GM21717 (cell line): ENCODE measurements around the gene EGR4.

Experiments used
- ATAC-seq: cut with Tn5 transposase; IDR thresholded peaks from one replicate; pipeline ENCODE4 v1.9.1; 2021; ENCODE audit warnings: mild to moderate bottlenecking, moderate library complexity; ENCODE audit not compliant: unreplicated experiment

The EGR4 gene

DNA sequence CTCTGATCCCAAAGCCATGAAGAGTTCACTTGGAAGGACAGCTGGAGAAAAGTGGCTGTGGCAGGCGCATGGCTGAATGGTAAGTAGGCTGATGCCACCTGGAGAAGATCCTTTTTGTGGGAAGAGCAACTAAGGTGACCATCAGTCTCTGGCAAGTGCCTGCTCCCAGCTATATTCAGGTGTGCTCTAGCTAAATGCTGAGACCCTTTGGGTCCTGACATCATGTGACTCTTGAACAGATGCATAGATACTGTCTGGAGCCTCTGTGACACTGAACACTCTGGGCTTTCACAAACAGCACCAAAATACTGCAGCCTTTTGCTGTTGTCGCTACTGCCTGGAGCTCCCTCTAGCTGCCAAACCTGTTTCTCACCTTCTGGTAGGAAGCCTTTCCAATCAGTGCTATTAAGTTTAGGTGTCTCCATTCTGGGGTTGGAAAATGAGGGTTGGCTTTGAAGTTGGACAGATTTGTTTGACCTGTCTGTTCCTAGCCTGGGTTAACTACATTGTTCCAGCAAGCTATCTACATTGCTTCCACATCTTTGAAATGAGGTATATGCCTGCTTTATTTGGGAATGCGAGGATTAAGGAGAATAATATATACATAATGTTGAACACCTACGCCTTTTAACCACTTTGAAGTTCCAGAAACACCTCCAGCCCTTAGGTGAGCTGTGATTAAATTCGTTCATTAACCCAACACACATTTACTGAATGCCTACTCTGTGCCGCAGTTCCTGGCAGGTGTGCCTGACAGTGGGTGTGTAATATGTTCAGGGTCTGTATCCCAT lies 3.1 kb downstream of the EGR4 start:
- ATAC-seq = no peak

- no peak for ATAC-seq
These were observed 4.0 kb downstream of the EGR4 start for GRCh38 chr2:73289304-73289703.

- no peak for ATAC-seq
These were observed 7.2 kb downstream of the EGR4 start for GRCh38 chr2:73286134-73286655.

- ATAC-seq = peak; percentile 54
These were observed 8.1 kb downstream of the EGR4 start for GRCh38 chr2:73285159-73285739.

DNA sequence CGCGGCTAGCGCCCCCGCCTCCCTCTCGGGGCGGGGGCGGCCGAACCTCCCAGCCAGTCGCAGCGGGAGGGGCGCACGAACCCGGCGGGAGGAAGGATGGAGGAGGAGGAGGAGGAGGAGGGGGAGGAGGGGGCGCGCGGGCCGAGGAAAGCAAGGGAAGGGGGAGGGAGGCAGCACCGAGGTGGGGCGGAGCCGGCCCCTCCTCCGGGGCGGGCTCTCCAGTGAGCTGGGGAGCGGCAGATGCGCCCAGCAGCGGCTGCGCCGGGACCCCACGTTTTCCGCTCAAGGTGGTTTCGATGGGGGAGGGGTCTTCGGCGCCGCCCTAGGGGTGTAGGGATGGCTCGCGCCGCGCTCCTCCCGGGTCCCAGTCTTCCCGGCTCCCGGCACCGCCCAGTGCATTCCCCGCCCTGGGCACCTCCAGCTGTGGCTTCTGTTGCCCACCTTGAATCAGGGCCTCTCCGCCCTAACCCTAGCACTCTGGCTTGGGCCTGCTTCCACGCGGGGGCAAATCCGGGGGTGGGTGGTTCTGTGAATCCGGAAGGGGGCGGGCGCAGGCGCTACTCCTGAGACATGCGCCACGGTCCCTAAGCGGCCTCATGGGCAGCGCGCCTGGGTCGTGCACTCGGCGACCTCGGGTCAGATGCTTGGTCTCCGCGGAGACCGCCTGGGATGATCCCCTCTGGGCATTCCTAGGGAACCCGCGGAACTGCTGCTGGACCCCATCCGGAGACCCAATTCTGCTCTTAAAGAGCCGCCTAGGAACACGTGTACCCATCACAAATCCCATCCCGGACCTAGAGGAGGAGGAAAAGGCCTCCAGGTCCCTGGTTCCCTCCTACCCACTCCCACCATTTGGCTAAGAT lies 8.8 kb downstream of the EGR4 start, which contains the start of gene FBXO41:
Gene FBXO41 (minus strand): TSS at position 183 of the 863 bp plus-strand sequence. CDS start 14,848 bp downstream, outside the sequence.
- peak; percentile 74 for ATAC-seq

GRCh38 chr2:73283545-73284295 lies 9.6 kb downstream of the EGR4 start:
- ATAC-seq = peak; percentile 24

GRCh38 chr2:73282924-73283544 lies 10.3 kb downstream of the EGR4 start:
- no peak for ATAC-seq

- ATAC-seq = no peak
These were observed 12.1 kb downstream of the EGR4 start for GRCh38 chr2:73281244-73281643.

GRCh38 chr2:73279852-73280251 lies 13.5 kb downstream of the EGR4 start:
- no peak for ATAC-seq

DNA sequence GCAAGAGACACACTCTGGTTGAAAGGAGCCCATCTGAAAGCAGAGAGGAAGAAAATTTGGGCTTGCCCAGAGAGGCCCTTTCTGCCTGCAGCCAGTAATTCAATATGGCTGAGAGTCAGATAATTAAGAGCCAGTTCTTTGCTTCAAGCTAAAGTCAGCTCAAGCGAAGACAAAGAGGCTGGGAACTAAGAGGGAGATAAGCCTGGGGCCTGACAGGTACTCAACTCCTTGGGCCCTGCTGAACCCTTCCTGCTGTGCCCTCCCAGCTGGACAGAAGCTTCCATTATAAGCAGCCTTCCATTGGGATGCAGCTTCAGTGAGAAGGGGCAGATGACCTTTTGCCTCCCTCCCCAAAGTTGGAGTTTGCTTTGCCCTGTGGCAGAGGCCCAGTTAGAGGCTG lies 21.1 kb downstream of the EGR4 start:
- ATAC-seq = no peak

DNA sequence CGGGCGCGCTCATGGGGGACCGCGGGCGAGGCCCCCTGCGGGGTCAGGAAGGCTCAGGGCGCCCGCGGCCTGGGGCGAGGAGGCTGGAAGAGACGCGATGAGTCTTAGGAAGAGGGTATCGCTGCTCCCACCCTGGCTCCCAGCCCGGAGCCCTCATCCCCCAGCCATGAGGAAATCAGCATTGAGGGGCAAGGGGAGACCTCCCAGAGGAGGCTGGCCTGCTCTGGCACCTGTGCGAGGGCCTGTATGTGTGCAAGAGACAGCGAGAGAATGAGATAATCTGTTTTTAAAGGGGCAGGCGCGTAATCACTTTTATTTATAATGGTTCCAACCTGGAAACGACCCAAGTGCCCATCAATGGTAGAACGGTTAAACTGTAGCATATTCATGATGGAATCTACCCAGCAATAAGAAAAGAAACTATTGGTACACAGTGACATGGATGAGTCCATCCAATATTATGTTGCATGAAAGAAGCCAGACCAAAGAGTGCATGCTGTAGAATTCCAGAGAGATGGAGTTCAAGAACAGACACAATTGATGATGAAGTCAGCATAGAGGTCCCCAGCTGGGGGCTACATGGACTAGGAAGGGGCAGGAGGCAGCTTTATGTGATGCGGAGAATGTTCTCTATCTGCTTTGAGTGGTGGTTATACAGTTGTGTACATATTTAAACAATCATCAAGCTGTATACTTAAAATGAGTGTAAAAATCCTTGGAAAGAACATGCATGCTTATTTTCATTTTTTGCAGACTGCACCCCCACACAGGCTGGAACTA lies 23.5 kb downstream of the EGR4 start:
- no peak for ATAC-seq

DNA sequence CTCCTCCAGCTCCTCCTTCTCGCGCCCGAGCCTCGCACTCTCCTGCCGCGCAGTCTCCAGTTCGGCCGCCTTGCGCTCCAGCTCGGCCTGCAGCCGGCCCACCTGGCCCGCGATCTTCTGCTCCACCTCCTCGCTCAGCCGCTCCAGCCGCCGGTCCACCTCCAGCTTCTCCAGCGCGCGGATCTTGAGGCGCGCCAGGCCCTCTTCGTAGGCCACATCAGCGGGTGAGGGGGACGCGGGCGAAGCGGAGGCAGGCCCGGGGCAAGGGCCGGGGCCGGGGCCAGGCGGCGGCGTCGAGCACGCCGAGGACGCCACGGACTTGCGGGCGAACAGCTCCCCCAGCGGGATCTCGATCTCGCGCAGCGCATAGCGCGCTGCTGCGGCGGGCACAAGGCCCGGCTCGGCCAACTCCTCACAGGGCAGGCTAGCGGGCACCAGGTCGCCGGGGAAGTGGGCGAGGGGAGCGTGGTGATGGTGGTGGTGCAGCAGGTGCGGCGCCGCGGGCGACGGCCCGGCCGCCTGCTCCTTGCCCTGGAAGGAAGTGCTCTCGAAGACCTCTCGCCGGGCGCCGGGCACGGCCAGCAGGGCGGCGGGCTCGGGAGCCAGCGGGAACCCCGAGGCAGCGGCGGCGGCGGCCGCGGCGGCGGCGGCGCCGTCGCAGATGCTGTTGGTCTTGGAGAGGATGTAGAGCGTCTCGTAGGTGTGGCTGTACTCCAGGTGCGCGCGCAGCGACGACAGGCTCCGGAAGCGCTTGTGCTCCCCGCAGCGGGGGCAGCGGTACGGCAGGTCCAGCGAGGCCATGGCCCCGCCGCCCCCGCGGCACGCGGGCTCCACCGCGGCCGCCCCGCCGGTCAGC lies 24.3 kb downstream of the EGR4 start:
- no peak for ATAC-seq

- no peak for ATAC-seq
These were observed 24.9 kb downstream of the EGR4 start for GRCh38 chr2:73268366-73268829.

DNA sequence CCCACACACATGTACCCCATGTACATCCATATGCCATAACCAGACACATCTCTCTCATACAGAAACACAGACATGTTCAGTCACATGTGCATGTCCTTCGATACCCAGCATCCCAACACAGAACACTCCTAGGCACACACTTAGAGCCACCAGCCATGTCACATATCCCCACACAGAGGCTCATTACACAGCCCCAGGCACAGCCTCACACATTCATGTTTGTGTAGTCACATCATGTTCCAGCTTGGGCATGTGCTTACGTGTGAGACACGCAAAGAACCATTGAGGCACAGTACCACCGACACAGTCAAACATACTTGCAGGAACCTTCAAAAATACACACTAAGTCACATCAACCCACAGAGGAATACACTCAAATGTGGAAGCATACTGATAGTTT lies 26.3 kb downstream of the EGR4 start:
- ATAC-seq = no peak

- ATAC-seq = no peak
These were observed 27.1 kb downstream of the EGR4 start for GRCh38 chr2:73266061-73266901.

GRCh38 chr2:73265298-73266060 lies 27.9 kb downstream of the EGR4 start:
- no peak for ATAC-seq

- no peak for ATAC-seq
These were observed 28.6 kb downstream of the EGR4 start for GRCh38 chr2:73264783-73265182.
